Suprapubic skin (tissue), 4 donors: Measurements from ENCODE around the gene GFRA4. TPM values are rescaled to one million over a fixed set of nuclear protein-coding genes. Genes with fewer than 3 reads are reported as not detected.

ENCODE experiments used
- DNase-seq, 2 donors: peaks; one replicate each; pipeline ENCODE4 v3.0.0-alpha.2; 2019; ENCODE audit warnings: low spot score in 2 of 2
- H3K27ac ChIP-seq: fragments of 200-600 bp; sonication (generic); one replicate; pipeline ENCODE4 v1.5.1; 2019
- H3K27me3 ChIP-seq: fragments of 200-600 bp; sonication (generic); one replicate; pipeline ENCODE4 v1.5.1; 2019
- H3K36me3 ChIP-seq: fragments of 200-600 bp; sonication (generic); one replicate; pipeline ENCODE4 v1.5.1; 2019
- H3K4me1 ChIP-seq: fragments of 200-600 bp; sonication (generic); one replicate; pipeline ENCODE4 v1.5.1; 2019
- H3K4me3 ChIP-seq: fragments of 200-600 bp; sonication (generic); one replicate; pipeline ENCODE4 v1.5.1; 2019; ENCODE audit warnings: mild to moderate bottlenecking
- H3K9me3 ChIP-seq: fragments of 200-600 bp; sonication (generic); one replicate; pipeline ENCODE4 v1.5.1; 2019
- EP300 ChIP-seq: sonication (generic); formaldehyde crosslinking; IDR thresholded peaks from one replicate; pipeline ENCODE4 v1.6.1; 2017; ENCODE audit warnings: antibody characterized with exemption
- POLR2A ChIP-seq, 2 donors: fragments of 450-650 bp; IDR thresholded peaks; one replicate each; pipeline ENCODE4 v1.6.1; 2017; ENCODE audit warnings: antibody characterized with exemption in 2 of 2, mild to moderate bottlenecking in 2 of 2, moderate library complexity in 2 of 2
- POLR2AphosphoS5 ChIP-seq, 3 donors: sonication (generic); formaldehyde crosslinking; IDR thresholded peaks; one replicate each; pipeline ENCODE4 v1.6.1; 2017; ENCODE audit warnings: antibody characterized with exemption in 3 of 3
- WGBS: methylation state at CpG from one replicate; pipeline ENCODE4 v1.1.5; 2018; 5-methylcytosine and 5-hydroxymethylcytosine counted together
- total RNA-seq, 4 donors: library from RNA; depleted of rRNA; stranded (reverse); fragments of >200 nt; gene quantifications; one replicate each; pipeline ENCODE4 v1.1.0, GENCODE V29; 2016
- TF ChIP-seq, protein P1 (sequence below), 2 donors: fragments of 200-600 bp in 1 of 2; fragments of 450-650 bp in 1 of 2; sonication (generic) in 1 of 2; IDR thresholded peaks; one replicate each; pipeline ENCODE4 v1.5.1; 2016 to 2019; ENCODE audit warnings: antibody characterized with exemption in 2 of 2, mild to moderate bottlenecking in 1 of 2, moderate library complexity in 1 of 2

Gene GFRA4
- total RNA-seq, 4 donors from 2014 or later, result not detected

DNA sequence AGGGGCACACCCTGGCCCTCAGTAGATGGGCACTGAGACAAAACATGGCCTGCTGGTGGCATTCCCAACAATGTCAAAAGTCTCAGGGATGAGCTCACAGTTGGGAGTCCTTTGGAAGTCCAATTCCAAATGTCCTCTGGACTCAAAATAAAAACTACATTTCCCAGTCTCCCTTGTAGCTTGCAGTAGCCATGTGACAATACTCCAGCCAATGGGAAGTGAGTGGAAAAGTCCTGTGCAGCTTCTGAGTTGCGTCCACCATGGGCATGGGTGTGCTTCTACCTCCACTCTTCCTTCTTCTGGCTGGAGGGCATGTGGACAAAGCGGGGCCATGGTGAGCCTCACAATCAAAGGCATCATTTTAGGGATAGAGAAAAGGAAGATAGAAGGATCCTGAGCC is 24.5 kb upstream of the GFRA4 start:
- 61% methylated on average over 2 of the region's 2 CpGs for WGBS
- TF ChIP-seq, protein P1, sequence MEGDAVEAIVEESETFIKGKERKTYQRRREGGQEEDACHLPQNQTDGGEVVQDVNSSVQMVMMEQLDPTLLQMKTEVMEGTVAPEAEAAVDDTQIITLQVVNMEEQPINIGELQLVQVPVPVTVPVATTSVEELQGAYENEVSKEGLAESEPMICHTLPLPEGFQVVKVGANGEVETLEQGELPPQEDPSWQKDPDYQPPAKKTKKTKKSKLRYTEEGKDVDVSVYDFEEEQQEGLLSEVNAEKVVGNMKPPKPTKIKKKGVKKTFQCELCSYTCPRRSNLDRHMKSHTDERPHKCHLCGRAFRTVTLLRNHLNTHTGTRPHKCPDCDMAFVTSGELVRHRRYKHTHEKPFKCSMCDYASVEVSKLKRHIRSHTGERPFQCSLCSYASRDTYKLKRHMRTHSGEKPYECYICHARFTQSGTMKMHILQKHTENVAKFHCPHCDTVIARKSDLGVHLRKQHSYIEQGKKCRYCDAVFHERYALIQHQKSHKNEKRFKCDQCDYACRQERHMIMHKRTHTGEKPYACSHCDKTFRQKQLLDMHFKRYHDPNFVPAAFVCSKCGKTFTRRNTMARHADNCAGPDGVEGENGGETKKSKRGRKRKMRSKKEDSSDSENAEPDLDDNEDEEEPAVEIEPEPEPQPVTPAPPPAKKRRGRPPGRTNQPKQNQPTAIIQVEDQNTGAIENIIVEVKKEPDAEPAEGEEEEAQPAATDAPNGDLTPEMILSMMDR (IDR thresholded peaks at IDR 0.05), result no peak
- TF ChIP-seq POLR2A (IDR thresholded peaks at IDR 0.05) (no peak), POLR2AphosphoS5 (IDR thresholded peaks at IDR 0.05) (no peak), EP300 (no peak)
- Histone ChIP-seq H3K36me3 (no peaks in the 10 kb centered on the region), H3K4me1 (peaks cover 13% of the 10 kb centered on the region), H3K27ac (peak overlapping the region; percentile 76), H3K27me3 (no peaks in the 10 kb centered on the region), H3K9me3 (no peaks in the 10 kb centered on the region), H3K4me3 (no peak overlapping the region)
- no peak for DNase-seq

DNA sequence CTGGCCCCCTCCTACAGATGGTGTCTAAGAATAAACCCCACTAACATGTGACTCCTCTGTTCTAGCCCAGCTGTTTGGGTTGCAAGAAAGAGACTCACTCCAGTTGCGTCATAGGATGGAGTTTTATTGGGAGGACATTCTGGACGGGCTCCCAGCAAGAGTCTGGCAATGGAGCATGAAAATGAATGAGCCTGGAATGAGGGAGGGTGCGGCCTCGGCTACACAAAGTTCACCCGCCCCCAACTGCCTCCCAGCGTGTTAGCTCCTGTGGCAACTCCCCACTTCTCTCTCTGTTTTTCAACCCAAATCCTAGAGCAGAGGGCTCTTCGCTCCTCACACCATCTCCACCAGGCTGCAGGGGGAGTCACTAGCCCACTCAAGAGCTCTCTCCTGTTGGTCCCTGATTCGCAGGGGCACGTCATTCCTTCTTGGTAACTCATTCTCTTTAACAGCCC is 23.7 kb upstream of the GFRA4 start:
- peak in 1 of 2 donors; percentile 92 for DNase-seq
- no peaks in the 10 kb centered on the region for H3K36me3 ChIP-seq
- no peaks in the 10 kb centered on the region for H3K9me3 ChIP-seq
- peaks cover 7% of the 10 kb centered on the region for H3K27me3 ChIP-seq
- H3K27ac ChIP-seq, result peak overlapping the region; percentile 76
- WGBS, result 32% methylated on average over 6 of the region's 9 CpGs
- H3K4me1 ChIP-seq, result peaks cover 19% of the 10 kb centered on the region
- TF ChIP-seq, protein P1 (IDR thresholded peaks at IDR 0.05), result no peak
- TF ChIP-seq POLR2AphosphoS5 (IDR thresholded peaks at IDR 0.05), result peak in 2 of 3 donors; percentile 61 to 91
- H3K4me3 ChIP-seq, result no peak overlapping the region

DNA sequence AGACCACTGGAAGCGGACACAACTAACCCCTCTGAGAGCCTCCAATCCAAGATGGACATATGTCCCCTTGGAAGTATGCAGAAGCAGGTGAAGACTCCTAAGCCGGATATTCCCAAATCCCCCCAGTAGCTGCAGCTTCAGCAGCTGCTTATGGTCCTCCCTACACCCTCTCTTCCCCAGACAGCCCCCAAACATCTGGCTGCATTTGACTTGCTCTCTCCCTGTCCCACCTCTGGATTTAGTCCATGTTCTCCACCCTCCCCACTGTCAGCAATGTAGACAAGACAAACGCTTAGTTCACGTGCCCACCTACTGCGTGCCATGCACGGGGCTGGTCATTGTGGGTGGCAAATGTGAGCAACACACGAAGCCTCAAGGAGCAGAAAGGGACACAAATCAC is 23.2 kb upstream of the GFRA4 start:
- H3K27ac ChIP-seq, result peak overlapping the region; percentile 37
- H3K4me3 ChIP-seq, result no peak overlapping the region
- H3K36me3 ChIP-seq, result no peaks in the 10 kb centered on the region
- no peak for TF ChIP-seq POLR2A (IDR thresholded peaks at IDR 0.05)
- no peak for TF ChIP-seq POLR2AphosphoS5 (IDR thresholded peaks at IDR 0.05)
- no peak for TF ChIP-seq EP300
- TF ChIP-seq, protein P1 (IDR thresholded peaks at IDR 0.05), result no peak
- H3K4me1 ChIP-seq, result peaks cover 24% of the 10 kb centered on the region
- peaks cover 12% of the 10 kb centered on the region for H3K27me3 ChIP-seq
- DNase-seq, result no peak
- WGBS, result 58% methylated on average over 7 of the region's 7 CpGs
- no peaks in the 10 kb centered on the region for H3K9me3 ChIP-seq

DNA sequence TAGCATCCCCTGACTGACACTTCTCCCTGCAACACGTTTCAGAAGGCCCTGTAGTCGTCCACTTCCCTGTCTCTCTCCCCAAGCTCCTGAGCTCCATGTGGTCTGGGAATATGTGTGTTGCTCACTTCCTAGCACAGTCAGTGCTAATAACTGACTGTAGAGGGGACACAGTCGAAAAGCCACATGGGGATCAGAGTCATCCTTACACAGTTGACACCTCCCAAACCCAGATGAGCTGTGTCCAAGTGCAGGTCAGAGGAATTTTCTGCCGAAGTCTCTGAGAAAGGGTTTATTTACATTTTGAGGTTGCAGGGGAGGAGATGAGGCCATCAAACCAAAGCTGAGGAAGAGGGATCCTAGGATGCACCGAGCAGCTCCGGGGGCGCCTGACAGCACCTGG is 22.1 kb upstream of the GFRA4 start:
- Histone ChIP-seq H3K4me3 (no peak overlapping the region), H3K9me3 (no peaks in the 10 kb centered on the region), H3K27ac (no peak overlapping the region), H3K36me3 (no peaks in the 10 kb centered on the region), H3K4me1 (peaks cover 27% of the 10 kb centered on the region), H3K27me3 (peaks cover 23% of the 10 kb centered on the region)
- WGBS, result 79% methylated on average over 7 of the region's 7 CpGs
- no peak for DNase-seq
- TF ChIP-seq EP300 (no peak), POLR2AphosphoS5 (IDR thresholded peaks at IDR 0.05) (no peak), POLR2A (IDR thresholded peaks at IDR 0.05) (no peak)
- TF ChIP-seq, protein P1 (IDR thresholded peaks at IDR 0.05), result no peak

DNA sequence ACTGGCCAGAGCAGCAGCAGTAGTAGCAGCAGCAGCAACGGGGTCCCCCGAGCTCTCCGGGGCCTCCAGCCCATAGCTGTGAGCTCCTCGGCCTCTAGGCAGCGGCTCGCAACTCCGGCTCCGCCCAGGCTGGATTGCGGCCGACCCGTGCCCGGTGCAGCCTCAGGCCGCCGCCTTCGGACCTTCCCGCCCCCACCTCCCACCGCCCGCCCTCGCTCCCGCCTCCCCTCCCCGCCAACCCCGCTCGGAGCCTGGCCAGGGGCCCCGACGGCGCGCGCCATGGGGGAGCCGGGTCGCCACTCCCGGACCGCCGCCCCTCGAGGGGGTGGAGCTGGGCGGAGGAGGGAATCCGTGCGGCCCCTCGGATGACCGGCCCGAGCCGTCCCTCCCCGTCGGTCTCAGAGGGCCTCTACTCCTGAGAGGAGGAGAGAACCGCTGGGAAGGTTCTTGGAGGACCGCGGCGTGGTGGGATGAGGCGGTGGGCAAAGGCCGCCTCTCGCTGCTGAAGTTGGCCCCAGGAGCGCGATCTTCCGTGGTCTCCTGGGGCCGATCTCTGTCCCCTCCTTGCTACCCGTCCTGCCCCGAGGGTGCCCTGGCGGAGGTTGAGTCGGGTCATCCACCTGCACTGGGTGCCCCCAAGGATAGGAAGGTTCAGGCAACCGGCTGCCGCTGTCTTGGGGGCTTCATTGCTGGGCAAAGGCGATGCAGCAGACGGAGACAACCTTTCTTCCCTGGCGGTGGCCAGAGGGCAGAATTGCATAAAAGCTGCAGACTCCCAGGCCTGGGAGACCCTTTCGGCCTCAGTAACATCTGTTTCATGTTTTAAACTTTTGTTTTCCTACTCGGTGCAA is 19.0 kb upstream of the GFRA4 start, which contains the start of gene ADAM33:
Gene ADAM33 (minus strand): TSS at position 80 of the 851 bp plus-strand sequence. CDS start 6 bp downstream, at position 74.
- Histone ChIP-seq H3K36me3 (no peaks in the 10 kb centered on the region), H3K27me3 (peaks cover 27% of the 10 kb centered on the region), H3K27ac (peak within 1 kb of the TSS; percentile 85), H3K4me1 (peaks cover 40% of the 10 kb centered on the region), H3K9me3 (no peaks in the 10 kb centered on the region), H3K4me3 (peak within 1 kb of the TSS; percentile 54)
- TF ChIP-seq POLR2A (IDR thresholded peaks at IDR 0.05), result no peak
- TF ChIP-seq EP300, result no peak
- no peak for TF ChIP-seq POLR2AphosphoS5 (IDR thresholded peaks at IDR 0.05)
- TF ChIP-seq, protein P1 (IDR thresholded peaks at IDR 0.05), result no peak
- 44% methylated on average over 7 of the region's 65 CpGs for WGBS
- no peak for DNase-seq
